ENCODE data around the gene DEPDC1. TPM values are rescaled to one million over a fixed set of nuclear protein-coding genes. Genes with fewer than 3 reads are reported as not detected.

Gene DEPDC1
- polyA plus RNA-seq, 1 donor: 5.3 TPM

Other genes starting within 250 kb of the DEPDC1 start
- not detected for gene RPE65, start 47.1 kb downstream of the DEPDC1 start, polyA plus RNA-seq (ENCODE audit: insufficient read length)